GM12878 (cell line): ENCODE measurements around the gene KLHL9. TPM values are rescaled to one million over a fixed set of nuclear protein-coding genes. Genes with fewer than 3 reads are reported as not detected.

Experiments
- ATAC-seq: fragments of 200-7000 bp; cut with Tn5 transposase; 3 replicates; pipeline ENCODE4 v1.9.1; 2020; ENCODE audit warnings: mild to moderate bottlenecking, moderate library complexity
- BruUV-seq: library from RNA; stranded (reverse); fragments of 400-500 nt; replicated peaks from 2 replicates; lab custom pipeline; 2021; lab: Mats Ljungman, UMichigan
- CTCF ChIA-PET: fragments of 300-600 bp; sonication (Branson Sonifier 250); formaldehyde crosslinking; extraction: SDS; loops from one replicate; lab custom pipeline; 2021; ENCODE audit warnings: inconsistent platforms; lab: Yijun Ruan, JAX
- POLR2A ChIA-PET: fragments of 350-600 bp; formaldehyde crosslinking; extraction: SDS; loops from one replicate; lab custom pipeline; 2021; ENCODE audit warnings: inconsistent platforms; lab: Charles Lee
- RAD21 ChIA-PET: fragments of 300-600 bp; sonication (Branson Sonifier 250); formaldehyde crosslinking; loops from one replicate; lab custom pipeline; 2023; ENCODE audit warnings: antibody characterized with exemption; ENCODE audit not compliant: unreplicated experiment; lab: Charles Lee
- SMC1A ChIA-PET: fragments of 300-600 bp; sonication (Branson Sonifier 250); formaldehyde crosslinking; loops from one replicate; lab custom pipeline; 2023; ENCODE audit not compliant: unreplicated experiment, uncharacterized antibody; lab: Charles Lee
- DNase-seq: peaks from one replicate; pipeline ENCODE4 v3.0.0-alpha.2; 2011; ENCODE audit warnings: low read depth, low spot score
- FAIRE-seq: peaks from 3 replicates; lab custom pipeline; 2011; peaks lifted over from hg19 to GRCh38; lab: Jason Lieb, UNC
- H2AFZ ChIP-seq: 2 replicates; pipeline ENCODE4 v1.6.0; 2011; ENCODE audit warnings: low read depth, low read length, control low read depth; ENCODE audit not compliant: control insufficient read depth
- H3K27ac ChIP-seq: 2 replicates; pipeline ENCODE4 v1.5.1; 2011; ENCODE audit warnings: control low read depth; ENCODE audit not compliant: control insufficient read depth, insufficient read depth
- H3K27me3 ChIP-seq, 2 experiments: replicated peaks in 1 of 2; 2 replicates each; pipeline versions ENCODE4 v1.6.0 to v1.6.1; 2011; ENCODE audit warnings: low read length in 1 of 2; ENCODE audit not compliant: control insufficient read depth in 2 of 2, insufficient read depth in 2 of 2
- H3K36me3 ChIP-seq, 2 experiments: 2 replicates each; pipeline ENCODE4 v1.5.1; 2011; ENCODE audit warnings: low read length in 1 of 2; ENCODE audit not compliant: control insufficient read depth in 2 of 2, insufficient read depth in 2 of 2
- H3K4me1 ChIP-seq: 2 replicates; pipeline ENCODE4 v1.6.1; 2011; ENCODE audit warnings: mild to moderate bottlenecking, low read length, moderate library complexity, mixed read lengths; ENCODE audit not compliant: control insufficient read depth, insufficient read depth
- H3K4me2 ChIP-seq: 2 replicates; pipeline ENCODE4 v1.6.0; 2011; ENCODE audit warnings: control low read depth; ENCODE audit not compliant: control insufficient read depth, insufficient read depth
- H3K4me3 ChIP-seq: fragments of 200-600 bp; sonication (generic); 2 replicates; pipeline ENCODE4 v1.5.1; 2016
- H3K79me2 ChIP-seq: 2 replicates; pipeline ENCODE4 v1.6.0; 2011; ENCODE audit warnings: low read length; ENCODE audit not compliant: control insufficient read depth, insufficient read depth
- H3K9ac ChIP-seq: 2 replicates; pipeline ENCODE4 v1.8.0; 2011; ENCODE audit warnings: low read length, control low read depth, mixed read lengths; ENCODE audit not compliant: control insufficient read depth, insufficient read depth
- H3K9me3 ChIP-seq: replicated peaks from 3 replicates; pipeline ENCODE4 v1.5.1; 2011; ENCODE audit warnings: mild to moderate bottlenecking, low read length; ENCODE audit not compliant: control insufficient read depth, insufficient read depth
- H4K20me1 ChIP-seq: 2 replicates; pipeline ENCODE4 v1.6.0; 2011; ENCODE audit not compliant: control insufficient read depth, insufficient read depth
- CHD4 ChIP-seq: fragments of 200-600 bp; sonication (generic); IDR thresholded peaks from 2 replicates; pipeline ENCODE4 v1.6.1; 2016; ENCODE audit warnings: mild to moderate bottlenecking
- IKZF2 ChIP-seq, 2 experiments: fragments of 450-650 bp; IDR thresholded peaks; 2 replicates each; pipeline ENCODE4 v1.6.1; 2017; ENCODE audit warnings: mild to moderate bottlenecking in 2 of 2, moderate library complexity in 2 of 2
- JUND ChIP-seq: IDR thresholded peaks from 2 replicates; pipeline ENCODE4 v1.6.1; 2012; ENCODE audit warnings: low read depth, mild to moderate bottlenecking, low read length, improper control_type of control experiment, moderate library complexity
- STAT3 ChIP-seq: IDR thresholded peaks from 2 replicates; pipeline ENCODE4 v1.6.1; 2011; ENCODE audit warnings: low read depth, low read length, improper control_type of control experiment
- WGBS: methylation state at CpG from one replicate; pipeline ENCODE4 v1.1.6; 2016; ENCODE audit warnings: low lambda C conversion rate; ENCODE audit not compliant: insufficient replicate concordance, insufficient coverage; ENCODE audit errors: missing lambda C conversion rate; 5-methylcytosine and 5-hydroxymethylcytosine counted together
- in situ Hi-C: fragments of 300-500 bp; cut with MboI; formaldehyde crosslinking; loops from 9 replicates; pipeline ENCODE4 v1.14.3; 2018; ENCODE audit warnings: mixed read lengths
- intact Hi-C: fragments of 100-400 bp; cut with micrococcal nuclease; formaldehyde crosslinking; loops from one replicate; pipeline ENCODE4 v1.14.2; 2022; ENCODE audit not compliant: unreplicated experiment
- polyA plus RNA-seq, 11 experiments: library from polyadenylated mRNA; depleted of rRNA in 4 of 11; unstranded in 6 of 11; stranded (reverse) in 5 of 11; fragments of >200 nt; fragmentation: Nextera tagmentation in 4 of 11; fragmentation: Illumina TruSeq in 1 of 11; extraction: Ambion mirVana in 4 of 11; extraction: Trizol in 1 of 11; gene quantifications; 1 replicate in 1 of 11; 2 replicates in 10 of 11; pipeline versions ENCODE4 v1.2.1 to v1.2.3, GENCODE V29; 2011 to 2016; ENCODE audit warnings: inconsistent platforms in 2 of 11, missing spikeins in 2 of 11, low read depth in 1 of 11
- total RNA-seq, 4 experiments: library from RNA; depleted of rRNA in 3 of 4; stranded (reverse); fragments of >200 nt in 3 of 4; fragmentation: Illumina TruSeq in 1 of 4; extraction: Trizol in 1 of 4; gene quantifications; 2 replicates each; pipeline versions ENCODE4 v1.2.1 to v1.2.3, GENCODE V29; 2013 to 2021
- TF ChIP-seq, protein P1 (sequence below): fragments of 450-650 bp; IDR thresholded peaks from 2 replicates; pipeline ENCODE4 v1.6.1; 2016; ENCODE audit warnings: mild to moderate bottlenecking, moderate library complexity, borderline replicate concordance
- TF ChIP-seq, protein P2 (sequence below): fragments of 450-650 bp; IDR thresholded peaks from 2 replicates; pipeline ENCODE4 v1.6.1; 2018; ENCODE audit warnings: borderline replicate concordance, mild to moderate bottlenecking; ENCODE audit not compliant: partially characterized antibody
- TF ChIP-seq, protein P3 (sequence below): fragments of 150-350 bp; IDR thresholded peaks from 2 replicates; pipeline ENCODE4 v1.6.1; 2016; ENCODE audit warnings: low read depth, low read length
- TF ChIP-seq, protein P4 (sequence below): IDR thresholded peaks from 2 replicates; pipeline ENCODE4 v1.6.1; 2012; ENCODE audit warnings: mild to moderate bottlenecking, low read depth, low read length
- TF ChIP-seq, protein P5 (sequence below): IDR thresholded peaks from 2 replicates; pipeline ENCODE4 v1.6.1; 2011; ENCODE audit warnings: low read depth, low read length, improper control_type of control experiment, borderline replicate concordance

KLHL9 gene
- total and polyA plus RNA-seq, 10 of the 15 experiments (the other 5 are each of a cell fraction or from before 2014, with no cell fraction given): 3.8 to 37.7 (median 17.4) TPM

DNA sequence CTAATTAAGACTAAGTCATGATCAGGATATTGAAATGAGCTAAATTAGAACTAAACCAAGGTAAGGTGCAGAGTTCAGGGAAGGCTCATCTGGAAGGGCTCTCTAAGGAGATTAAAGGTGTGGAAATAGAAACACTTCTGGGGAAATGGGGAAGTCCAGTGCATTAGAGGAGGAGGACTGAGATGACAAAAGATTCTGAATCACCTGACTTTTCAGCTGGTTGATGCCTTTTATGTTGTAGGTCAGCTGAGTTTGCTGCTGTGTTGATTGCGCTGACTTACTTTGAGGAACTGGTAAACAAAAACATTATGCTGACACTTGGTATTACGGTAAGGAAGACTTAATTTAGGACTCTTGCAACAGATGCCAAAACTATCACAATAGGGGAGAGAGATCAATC, 53.9 kb downstream of the KLHL9 start:
- ChIA-PET SMC1A (no interaction called here), POLR2A (no interaction called here), CTCF (interaction anchor here (1.2 kb wide), 1 partner anchor 37 kb away, joined by 4 read pairs; no protein-coding TSS in a partner anchor), RAD21 (no interaction called here)
- Histone ChIP-seq H3K27ac (no peak overlapping the region), H3K4me3 (no peak overlapping the region), H3K79me2 (no peaks in the 10 kb centered on the region), H3K4me2 (no peak overlapping the region), H4K20me1 (no peaks in the 10 kb centered on the region), H3K27me3 (peaks cover 0 to 2% of the 10 kb centered on the region in 2 experiments; a peak in 1 of 4 replicates), H3K9ac (no peak overlapping the region), H2AFZ (no peak overlapping the region), H3K36me3 (no peaks in the 10 kb centered on the region), H3K9me3 (no peaks in the 10 kb centered on the region), H3K4me1 (no peaks in the 10 kb centered on the region)
- DNase-seq (no peak), ATAC-seq (no peak), FAIRE-seq (no peak)
- 83% methylated on average over 2 of the region's 2 CpGs for WGBS
- intact Hi-C loops: no loop called here
- BruUV-seq: no TSS peak
- in situ Hi-C loops: no loop called here
- TF ChIP-seq, protein P1, sequence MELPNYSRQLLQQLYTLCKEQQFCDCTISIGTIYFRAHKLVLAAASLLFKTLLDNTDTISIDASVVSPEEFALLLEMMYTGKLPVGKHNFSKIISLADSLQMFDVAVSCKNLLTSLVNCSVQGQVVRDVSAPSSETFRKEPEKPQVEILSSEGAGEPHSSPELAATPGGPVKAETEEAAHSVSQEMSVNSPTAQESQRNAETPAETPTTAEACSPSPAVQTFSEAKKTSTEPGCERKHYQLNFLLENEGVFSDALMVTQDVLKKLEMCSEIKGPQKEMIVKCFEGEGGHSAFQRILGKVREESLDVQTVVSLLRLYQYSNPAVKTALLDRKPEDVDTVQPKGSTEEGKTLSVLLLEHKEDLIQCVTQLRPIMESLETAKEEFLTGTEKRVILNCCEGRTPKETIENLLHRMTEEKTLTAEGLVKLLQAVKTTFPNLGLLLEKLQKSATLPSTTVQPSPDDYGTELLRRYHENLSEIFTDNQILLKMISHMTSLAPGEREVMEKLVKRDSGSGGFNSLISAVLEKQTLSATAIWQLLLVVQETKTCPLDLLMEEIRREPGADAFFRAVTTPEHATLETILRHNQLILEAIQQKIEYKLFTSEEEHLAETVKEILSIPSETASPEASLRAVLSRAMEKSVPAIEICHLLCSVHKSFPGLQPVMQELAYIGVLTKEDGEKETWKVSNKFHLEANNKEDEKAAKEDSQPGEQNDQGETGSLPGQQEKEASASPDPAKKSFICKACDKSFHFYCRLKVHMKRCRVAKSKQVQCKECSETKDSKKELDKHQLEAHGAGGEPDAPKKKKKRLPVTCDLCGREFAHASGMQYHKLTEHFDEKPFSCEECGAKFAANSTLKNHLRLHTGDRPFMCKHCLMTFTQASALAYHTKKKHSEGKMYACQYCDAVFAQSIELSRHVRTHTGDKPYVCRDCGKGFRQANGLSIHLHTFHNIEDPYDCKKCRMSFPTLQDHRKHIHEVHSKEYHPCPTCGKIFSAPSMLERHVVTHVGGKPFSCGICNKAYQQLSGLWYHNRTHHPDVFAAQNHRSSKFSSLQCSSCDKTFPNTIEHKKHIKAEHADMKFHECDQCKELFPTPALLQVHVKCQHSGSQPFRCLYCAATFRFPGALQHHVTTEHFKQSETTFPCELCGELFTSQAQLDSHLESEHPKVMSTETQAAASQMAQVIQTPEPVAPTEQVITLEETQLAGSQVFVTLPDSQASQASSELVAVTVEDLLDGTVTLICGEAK: no peak
- TF ChIP-seq STAT3: no peak
- TF ChIP-seq JUND: no peak
- TF ChIP-seq, protein P2, sequence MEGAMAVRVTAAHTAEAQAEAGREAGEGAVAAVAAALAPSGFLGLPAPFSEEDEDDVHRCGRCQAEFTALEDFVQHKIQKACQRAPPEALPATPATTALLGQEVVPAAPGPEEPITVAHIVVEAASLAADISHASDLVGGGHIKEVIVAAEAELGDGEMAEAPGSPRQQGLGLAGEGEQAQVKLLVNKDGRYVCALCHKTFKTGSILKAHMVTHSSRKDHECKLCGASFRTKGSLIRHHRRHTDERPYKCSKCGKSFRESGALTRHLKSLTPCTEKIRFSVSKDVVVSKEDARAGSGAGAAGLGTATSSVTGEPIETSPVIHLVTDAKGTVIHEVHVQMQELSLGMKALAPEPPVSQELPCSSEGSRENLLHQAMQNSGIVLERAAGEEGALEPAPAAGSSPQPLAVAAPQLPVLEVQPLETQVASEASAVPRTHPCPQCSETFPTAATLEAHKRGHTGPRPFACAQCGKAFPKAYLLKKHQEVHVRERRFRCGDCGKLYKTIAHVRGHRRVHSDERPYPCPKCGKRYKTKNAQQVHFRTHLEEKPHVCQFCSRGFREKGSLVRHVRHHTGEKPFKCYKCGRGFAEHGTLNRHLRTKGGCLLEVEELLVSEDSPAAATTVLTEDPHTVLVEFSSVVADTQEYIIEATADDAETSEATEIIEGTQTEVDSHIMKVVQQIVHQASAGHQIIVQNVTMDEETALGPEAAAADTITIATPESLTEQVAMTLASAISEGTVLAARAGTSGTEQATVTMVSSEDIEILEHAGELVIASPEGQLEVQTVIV: no peak
- TF ChIP-seq, protein P3, sequence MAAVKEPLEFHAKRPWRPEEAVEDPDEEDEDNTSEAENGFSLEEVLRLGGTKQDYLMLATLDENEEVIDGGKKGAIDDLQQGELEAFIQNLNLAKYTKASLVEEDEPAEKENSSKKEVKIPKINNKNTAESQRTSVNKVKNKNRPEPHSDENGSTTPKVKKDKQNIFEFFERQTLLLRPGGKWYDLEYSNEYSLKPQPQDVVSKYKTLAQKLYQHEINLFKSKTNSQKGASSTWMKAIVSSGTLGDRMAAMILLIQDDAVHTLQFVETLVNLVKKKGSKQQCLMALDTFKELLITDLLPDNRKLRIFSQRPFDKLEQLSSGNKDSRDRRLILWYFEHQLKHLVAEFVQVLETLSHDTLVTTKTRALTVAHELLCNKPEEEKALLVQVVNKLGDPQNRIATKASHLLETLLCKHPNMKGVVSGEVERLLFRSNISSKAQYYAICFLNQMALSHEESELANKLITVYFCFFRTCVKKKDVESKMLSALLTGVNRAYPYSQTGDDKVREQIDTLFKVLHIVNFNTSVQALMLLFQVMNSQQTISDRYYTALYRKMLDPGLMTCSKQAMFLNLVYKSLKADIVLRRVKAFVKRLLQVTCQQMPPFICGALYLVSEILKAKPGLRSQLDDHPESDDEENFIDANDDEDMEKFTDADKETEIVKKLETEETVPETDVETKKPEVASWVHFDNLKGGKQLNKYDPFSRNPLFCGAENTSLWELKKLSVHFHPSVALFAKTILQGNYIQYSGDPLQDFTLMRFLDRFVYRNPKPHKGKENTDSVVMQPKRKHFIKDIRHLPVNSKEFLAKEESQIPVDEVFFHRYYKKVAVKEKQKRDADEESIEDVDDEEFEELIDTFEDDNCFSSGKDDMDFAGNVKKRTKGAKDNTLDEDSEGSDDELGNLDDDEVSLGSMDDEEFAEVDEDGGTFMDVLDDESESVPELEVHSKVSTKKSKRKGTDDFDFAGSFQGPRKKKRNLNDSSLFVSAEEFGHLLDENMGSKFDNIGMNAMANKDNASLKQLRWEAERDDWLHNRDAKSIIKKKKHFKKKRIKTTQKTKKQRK: no peak
- TF ChIP-seq CHD4: no peak
- TF ChIP-seq, protein P4, sequence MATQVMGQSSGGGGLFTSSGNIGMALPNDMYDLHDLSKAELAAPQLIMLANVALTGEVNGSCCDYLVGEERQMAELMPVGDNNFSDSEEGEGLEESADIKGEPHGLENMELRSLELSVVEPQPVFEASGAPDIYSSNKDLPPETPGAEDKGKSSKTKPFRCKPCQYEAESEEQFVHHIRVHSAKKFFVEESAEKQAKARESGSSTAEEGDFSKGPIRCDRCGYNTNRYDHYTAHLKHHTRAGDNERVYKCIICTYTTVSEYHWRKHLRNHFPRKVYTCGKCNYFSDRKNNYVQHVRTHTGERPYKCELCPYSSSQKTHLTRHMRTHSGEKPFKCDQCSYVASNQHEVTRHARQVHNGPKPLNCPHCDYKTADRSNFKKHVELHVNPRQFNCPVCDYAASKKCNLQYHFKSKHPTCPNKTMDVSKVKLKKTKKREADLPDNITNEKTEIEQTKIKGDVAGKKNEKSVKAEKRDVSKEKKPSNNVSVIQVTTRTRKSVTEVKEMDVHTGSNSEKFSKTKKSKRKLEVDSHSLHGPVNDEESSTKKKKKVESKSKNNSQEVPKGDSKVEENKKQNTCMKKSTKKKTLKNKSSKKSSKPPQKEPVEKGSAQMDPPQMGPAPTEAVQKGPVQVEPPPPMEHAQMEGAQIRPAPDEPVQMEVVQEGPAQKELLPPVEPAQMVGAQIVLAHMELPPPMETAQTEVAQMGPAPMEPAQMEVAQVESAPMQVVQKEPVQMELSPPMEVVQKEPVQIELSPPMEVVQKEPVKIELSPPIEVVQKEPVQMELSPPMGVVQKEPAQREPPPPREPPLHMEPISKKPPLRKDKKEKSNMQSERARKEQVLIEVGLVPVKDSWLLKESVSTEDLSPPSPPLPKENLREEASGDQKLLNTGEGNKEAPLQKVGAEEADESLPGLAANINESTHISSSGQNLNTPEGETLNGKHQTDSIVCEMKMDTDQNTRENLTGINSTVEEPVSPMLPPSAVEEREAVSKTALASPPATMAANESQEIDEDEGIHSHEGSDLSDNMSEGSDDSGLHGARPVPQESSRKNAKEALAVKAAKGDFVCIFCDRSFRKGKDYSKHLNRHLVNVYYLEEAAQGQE: no peak
- TF ChIP-seq, protein P5, sequence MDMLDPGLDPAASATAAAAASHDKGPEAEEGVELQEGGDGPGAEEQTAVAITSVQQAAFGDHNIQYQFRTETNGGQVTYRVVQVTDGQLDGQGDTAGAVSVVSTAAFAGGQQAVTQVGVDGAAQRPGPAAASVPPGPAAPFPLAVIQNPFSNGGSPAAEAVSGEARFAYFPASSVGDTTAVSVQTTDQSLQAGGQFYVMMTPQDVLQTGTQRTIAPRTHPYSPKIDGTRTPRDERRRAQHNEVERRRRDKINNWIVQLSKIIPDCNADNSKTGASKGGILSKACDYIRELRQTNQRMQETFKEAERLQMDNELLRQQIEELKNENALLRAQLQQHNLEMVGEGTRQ: no peak
- TF ChIP-seq IKZF2 (IDR thresholded peaks at IDR 0.05): no peak
